HG02870 (cell line): Measurements from ENCODE around the gene CBFA2T3.
"Not testable (repeated sequence)": the region's sequence is repeated elsewhere in the genome, so short reads cannot be mapped to it uniquely, and the experiment has no call there.

Source experiments
- ATAC-seq: cut with Tn5 transposase; IDR thresholded peaks from one replicate; pipeline ENCODE4 v1.9.1; 2021; ENCODE audit warnings: mild to moderate bottlenecking, moderate library complexity; ENCODE audit not compliant: unreplicated experiment

CBFA2T3 gene

DNA sequence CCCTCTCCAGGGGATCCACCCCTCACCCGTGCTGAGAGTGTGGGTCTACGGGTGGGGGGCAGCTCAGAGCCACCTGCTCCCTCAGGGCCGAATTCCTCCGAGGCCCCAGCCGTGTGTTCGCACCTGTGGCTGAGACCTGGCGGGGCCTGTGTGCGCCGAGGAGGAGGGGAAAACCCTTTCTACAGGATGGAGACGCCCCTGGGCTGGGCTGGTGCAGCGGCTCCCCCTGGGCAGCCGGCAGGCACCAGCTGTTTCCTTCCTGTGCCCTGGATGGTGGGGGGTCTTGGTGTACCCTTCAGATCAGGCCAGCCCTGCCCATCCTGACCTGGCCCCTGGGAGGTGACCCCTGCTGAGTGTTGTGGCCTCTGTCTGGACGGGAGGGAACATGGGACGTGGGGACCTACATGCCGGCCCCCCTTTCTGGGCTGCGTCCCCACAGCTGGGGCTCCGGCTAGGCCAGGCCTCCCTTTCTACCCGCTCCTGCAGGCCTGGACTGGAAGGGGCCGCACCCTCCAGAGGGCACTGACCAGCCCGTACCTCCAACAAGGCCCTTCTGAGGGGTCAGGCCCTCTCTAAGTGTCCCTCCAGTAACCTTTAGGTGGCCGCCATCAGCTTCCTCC is 82.2 kb downstream of the CBFA2T3 start:
- ATAC-seq = no peak

DNA sequence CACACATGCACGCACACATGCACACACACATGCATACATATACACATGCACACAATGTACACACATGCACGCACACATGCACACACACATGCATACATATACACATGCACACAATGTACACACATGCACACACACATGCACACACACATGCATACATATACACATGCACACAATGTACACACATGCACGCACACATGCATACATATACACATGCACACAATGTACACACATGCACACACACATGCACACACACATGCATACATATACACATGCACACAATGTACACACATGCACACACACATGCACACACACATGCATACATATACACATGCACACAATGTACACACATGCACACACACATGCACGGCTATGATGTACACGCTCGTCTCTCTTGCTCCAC is 82.7 kb downstream of the CBFA2T3 start:
- ATAC-seq = not testable (repeated sequence)

DNA sequence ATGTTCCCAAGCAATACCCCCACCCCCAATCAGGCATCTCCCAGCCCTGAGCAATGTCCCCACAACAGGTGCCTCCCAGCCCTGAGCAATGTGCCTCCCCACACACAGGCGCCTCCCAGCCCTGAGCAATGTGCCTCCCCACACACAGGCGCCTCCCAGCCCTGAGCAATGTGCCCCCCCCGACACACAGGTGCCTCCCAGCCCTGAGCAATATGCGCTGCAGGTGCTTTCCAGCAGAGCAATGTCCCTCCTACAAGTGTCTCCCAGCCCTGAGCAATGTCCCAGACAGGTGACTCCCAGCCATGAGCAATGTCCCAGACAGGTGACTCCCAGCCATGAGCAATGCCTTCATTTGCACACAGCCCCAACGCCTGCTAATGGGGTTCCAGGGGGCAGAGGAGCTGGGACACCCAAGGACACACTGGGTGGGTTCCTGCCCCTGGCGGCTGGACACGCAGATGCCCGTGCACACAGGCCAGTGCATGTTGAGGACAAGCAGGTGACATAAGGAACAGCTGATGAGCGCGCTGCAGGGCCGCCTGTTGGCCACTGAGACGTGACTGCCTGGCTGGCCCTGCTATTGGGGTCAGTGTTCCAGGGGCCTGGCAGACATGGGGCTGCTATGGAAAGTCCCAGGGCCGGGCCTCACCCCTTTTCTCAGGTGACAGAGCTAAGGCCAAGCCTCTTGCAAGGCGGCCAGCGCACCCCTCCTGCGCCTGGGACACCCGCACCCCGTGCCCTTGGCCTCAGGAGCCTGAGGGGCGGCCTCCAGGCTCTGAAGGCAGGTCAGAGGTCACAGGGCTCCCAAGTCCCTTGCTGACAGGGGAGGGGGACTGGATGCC is 83.7 kb downstream of the CBFA2T3 start:
- no peak for ATAC-seq

DNA sequence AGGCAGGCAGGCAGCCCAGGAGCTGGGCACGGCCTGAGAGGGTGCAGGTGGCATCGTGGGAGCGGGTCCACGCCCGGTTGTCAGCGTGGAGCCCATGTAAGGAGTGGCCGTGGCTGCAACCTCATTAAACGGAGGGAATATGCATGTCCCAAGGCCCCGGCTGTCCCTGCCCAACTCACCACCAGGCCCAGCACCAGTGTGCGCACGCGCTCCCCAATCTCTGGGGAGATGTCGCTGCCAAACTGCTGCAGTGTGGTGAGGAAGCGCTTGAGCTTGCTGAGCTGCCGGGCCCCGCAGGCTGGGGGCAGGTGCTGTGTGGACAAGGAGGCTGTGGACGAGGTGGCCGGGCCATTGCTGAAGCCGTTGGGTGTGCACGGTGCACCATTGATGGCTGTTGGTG is 84.9 kb downstream of the CBFA2T3 start:
- ATAC-seq = no peak

DNA sequence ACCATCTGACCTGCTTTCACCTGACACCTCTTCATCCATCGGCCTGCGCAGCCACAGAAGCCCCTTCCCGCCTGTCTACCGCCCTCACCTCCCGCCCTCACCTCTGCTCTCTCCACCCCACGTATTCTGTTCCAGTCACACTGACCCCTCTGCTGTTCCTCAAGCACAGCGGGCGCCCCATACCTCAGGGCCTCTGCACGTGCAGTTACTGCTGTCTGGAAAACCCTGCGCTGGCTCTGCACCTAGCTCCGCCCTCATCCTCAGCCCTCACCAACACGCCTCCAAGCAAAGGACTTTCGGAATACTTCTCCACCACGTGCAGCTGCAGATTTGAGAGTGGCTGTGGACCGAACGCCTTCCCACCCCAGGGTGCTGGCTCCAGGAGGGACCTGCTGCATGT is 85.9 kb downstream of the CBFA2T3 start:
- ATAC-seq = no peak

DNA sequence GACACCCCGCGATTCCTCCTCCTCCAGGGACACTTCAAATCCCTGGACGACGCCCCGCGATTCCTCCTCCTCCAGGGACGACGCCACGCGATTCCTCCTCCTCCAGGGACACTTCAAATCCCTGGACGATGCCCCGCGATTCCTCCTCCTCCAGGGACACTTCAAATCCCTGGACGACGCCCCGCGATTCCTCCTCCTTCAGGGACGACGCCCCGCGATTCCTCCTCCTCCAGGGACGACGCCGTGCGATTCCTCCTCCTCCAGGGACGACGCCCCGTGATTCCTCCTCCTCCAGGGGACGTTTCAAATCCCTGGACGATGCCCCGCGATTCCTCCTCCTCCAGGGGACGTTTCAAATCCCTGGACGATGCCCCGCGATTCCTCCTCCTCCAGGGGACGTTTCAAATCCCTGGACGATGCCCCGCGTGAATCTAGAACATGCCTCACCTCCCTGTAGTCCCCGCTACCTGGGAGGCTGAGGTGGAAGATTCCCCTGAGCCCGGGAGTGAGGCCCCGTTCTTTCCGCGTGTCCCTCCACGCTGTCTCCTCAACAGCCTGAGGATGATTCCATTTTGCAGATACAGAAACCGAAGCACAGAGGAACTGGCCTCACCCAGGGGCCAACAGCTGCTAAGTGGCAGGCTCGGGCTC is 87.2 kb downstream of the CBFA2T3 start:
- ATAC-seq = not testable (repeated sequence)

DNA sequence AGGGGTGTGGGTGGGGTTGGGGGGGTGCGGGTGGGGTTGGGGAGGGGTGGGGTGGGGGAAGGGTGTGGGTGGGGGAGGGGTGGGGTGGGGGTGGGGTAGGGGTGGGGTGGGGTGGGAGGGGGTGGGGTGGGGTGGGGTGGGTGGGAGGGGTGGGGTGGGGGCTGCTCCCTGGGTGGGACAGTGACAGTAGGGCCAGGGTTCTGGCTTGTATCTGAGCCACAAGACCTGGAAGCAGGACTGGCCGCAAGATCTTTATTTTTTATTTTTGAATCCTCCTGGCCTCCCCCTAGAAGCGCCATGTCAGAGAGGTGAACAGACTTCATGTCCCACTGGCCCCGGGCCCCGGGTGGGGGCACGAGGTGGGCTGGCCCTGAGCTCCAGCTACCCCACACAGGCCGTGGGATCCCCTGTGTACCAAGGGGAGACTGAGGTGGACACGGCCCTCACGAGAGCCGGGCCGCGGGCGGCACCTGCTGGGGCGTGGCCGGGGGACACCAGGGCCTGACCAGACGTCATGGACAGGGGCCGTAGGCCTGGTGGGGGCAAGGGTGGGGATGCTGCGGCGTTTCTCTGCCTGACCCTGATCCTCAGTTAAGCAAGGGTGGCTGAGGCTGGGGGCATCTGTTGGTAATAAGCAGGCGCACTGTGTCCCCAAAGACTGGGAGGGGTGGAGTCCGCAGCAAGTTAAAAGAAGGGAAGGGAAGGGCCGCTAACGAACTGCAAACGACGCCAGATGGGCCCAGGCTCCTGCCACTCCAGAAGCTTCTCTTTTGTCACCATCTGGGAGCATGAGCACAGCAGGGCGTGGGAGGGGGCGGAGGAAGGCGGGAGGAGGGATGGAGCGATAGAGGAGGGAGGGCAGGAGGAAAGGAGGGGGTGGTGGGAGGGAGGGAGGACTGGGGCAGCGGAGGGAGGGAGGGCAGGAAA is 88.3 kb downstream of the CBFA2T3 start:
- ATAC-seq = no peak

DNA sequence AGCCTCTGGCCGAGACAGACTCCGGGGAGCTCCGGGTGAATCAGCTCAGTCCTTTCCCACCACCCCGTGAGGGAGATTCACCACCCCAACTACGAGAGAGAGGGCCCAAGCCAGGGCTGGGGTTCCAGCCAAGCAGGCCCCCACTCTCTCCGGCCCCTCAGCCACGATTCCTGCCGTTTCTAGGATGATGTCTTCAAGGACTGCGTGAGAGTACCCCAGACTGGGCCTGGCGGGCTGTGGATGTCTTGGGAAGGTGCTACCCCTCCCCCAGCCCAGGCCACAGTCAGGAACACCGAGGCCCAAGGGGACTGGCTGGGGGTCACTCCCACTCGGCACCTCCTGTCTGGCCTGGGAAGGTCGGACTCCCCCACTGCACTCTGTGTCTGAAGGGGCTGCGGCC is 89.0 kb downstream of the CBFA2T3 start:
- no peak for ATAC-seq

DNA sequence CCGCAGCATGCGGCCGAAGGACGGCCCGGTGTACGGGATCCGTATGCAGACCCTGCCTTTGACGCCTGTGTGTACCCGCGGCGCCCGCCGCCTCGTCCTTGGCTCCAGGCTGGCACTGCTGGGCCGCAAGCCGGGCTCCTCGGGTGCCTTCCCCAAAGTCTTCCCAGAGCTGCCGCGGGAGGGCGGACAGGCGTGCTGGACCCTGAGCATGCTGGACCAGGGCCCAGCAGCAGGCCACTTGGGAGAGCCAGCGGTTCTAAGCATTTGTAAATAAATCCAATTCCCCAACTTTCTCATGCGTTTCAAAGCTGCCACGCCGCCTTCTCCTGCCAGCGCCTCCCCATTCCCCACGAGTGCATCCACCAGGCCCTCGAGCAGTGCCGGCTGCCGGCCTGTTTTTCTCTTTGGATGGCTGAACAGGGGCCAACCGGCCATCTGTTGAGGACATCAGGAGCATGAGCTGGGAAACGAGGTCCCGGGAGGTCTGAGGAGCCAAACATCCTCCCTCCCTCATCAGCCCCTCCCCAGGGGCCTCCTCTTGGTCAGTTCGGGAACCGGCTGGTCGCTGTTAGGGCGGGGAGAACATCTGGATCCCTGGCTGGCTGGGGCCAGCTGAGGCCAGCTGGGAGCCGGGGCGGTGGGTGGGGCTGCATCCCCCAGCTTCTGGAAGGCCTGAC is 90.0 kb downstream of the CBFA2T3 start:
- no peak for ATAC-seq

DNA sequence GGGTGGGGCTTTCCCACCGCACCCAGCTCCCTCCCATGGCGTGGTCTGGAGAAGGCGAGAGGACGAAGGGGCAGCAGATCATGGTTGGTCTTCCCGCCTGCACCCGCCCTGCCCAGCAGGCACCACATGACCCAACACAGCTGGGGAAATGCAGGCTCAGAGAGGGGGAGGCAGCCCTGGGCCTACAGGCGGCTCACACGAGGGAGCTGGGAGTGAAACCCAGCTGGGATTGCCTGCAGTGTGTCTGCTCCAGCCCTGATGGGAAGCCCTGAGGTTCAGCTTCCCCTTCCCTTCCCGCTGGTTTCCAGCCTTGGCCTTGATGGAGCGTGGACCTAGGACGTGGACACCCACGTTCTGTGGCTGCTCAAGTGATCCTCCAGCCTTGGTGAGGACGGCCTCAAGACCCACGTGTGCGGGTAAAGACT is 90.6 kb downstream of the CBFA2T3 start:
- no peak for ATAC-seq

DNA sequence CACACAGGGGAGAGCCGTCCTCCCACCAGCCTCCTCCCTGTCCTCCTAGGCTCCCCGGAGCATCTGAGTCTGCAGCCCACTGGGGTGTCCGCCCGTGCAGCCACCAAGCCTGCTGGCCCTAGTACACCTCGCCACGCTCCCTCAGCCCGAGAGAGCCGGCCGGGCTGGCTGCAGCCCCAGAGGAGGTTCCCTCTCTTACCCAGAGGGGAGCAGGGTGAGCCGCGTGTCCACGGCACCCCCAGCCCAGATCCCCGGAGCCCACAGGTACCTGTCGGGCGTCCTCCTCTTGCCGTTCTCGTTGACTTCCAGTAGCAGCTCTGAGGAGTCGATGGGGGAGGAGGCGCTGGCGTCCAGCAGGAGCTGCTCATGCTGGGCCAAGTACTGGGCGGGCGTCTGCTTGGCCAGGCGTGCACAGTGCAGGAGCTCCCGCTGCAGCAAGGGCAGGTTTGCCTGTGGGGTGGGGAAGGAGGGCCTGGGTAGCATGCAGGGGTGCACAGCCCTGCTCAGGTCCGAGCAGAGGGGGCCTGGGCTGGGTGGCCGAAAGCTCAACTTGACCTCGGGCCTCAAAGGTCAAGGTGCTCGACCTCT is 91.2 kb downstream of the CBFA2T3 start:
- no peak for ATAC-seq

DNA sequence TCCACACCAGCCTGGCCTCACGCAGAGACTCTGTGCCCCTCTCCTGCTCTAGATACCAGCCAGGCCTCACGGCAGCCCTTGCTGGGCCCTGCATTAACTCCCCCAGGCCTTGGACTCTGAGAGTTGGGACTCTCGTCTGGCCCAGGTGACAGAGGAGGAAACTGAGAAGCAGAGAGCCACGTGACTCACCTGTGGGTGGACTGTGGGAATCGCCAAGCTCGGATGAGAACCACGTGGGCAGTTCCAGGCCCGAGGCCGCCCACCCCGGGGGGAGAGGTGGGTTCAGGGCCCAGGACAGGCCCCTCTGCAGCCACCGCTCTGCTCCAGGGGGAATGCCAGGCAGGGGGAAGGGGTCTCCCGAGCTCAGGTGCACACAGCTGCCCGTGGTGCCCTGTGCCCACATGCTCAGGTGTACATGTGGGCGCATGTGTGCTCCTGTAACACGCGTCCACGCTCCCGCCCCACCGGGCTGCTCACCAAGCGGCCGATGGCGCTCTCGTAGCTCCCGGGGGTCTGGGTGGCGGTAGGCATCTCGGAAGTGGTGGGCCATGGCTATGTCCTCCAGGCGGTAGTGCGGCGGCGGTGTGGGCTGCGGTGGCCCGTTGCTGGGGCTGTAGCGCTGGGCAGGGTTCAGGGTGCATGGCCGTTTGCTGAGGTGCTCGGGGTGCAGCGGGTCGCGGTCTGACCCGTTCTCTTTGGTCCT is 92.3 kb downstream of the CBFA2T3 start:
- no peak for ATAC-seq

DNA sequence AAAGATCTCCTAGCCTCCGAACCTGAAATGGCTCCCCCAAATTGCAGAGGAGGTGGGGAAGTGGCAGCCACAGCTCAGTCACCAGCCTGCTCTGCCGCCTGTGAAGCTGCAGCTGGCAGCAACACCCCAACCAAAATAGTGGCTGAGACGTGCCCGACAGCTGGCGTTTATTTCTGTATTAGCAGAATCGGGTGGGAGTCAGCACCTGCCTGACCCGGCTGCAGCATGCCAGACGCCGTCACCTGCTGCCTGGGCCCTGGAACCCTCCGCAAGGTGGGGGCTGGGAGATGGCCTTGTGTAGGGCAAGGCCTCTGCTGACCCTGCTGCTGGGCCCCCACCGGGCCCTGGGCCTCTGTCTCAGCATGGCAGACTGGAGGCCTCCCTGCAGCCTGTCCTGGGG is 93.1 kb downstream of the CBFA2T3 start:
- ATAC-seq = no peak

DNA sequence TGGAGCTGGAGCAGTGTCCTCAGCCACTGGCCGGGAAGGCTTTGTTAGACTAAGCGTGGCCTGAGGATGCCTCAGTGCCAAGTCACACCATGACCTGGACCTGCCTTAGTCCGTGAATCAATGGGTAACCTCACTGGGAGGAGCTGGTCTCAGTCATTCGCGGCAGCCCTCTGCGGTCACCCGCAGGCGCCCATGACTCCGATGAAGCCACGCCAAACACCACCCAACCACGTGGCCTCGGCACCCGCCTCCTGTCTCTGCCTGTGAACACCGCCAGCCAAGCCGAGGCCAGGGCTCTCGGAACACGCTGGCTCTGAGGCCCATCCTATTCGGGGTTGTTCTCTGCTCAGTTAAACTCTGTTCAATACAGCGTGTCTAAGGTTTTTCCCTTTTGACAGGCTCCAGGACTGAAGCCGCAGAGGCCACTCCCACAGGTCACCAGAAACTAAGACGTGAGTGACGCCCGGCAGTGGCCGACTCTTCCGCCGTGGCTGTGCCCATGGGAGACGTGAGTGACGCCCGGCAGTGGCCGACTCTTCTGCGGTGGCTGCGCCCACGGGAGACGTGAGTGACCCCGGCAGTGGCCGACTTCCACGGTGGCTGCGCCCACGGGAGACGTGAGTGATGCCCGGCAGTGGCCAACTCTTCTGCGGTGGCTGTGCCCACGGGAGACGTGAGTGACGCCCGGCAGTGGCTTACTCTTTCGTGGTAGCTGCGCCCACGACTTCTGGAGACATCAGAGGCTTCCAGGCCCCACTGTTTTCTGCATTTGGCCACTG is 93.7 kb downstream of the CBFA2T3 start:
- ATAC-seq = no peak

DNA sequence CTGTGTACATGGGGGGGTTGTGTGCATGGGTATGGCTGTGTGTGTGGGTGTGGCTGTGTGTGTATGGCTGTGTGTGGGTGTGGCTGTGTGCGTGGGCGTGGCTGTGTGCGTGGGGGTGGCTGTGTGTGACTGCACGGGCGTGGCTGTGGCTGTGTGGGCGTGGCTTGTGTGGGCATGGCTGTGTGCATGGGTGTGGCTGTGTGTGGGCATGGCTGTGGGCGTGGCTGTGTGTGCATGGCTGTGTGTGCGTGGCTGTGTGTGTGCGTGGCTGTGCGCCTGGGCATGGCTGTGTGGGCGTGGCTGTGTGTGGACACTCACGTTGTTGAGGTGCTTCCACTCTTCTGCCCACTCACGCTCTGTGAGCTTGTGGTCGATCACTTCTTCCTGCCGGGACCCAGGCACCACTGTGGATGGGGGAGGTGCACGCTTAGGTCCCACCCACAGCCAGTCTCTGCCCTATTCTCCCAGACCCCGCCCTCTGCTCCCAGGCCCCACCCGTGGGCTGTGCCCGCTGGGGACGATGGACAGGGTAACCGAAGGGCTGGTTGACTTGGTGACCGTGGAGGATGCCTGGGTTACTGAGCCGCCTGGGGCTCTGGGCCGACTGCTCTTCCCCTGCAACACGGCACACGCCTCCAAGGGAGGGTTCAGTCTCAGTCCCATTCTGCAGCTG is 94.5 kb downstream of the CBFA2T3 start:
- ATAC-seq = no peak

DNA sequence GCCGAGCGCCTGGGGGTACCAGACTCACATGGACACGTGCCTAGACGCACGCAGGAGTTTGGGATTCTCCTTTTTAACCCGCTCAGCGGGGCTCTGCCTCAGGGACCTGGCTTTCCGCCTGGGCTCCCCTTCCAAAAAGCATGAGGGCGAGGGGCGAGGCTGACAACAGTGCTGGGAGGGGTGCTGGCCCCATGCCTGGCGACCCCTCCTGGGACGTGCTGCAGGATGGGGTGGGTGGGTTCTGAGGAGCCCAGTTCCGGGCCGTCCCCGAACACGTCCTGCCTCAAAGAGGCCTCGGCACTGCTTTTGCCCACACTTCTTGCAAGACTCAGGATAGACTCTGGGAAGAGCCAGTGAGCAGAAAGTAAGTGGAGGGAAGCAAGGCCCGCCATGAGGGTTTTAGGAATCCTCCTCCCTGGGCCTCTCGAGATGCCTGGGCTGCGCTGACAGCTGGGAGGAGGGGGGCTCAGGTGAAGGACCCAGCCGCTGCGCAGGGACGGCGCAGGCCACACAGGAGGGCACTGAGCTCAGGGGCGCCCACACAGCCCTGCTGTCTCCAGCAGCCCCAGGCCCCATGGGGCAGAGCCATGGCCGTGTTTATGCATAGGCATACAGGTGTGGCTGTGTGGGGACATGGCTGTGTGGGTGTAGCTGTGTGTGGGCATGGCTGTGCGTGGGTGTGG is 95.2 kb downstream of the CBFA2T3 start:
- ATAC-seq = no peak

DNA sequence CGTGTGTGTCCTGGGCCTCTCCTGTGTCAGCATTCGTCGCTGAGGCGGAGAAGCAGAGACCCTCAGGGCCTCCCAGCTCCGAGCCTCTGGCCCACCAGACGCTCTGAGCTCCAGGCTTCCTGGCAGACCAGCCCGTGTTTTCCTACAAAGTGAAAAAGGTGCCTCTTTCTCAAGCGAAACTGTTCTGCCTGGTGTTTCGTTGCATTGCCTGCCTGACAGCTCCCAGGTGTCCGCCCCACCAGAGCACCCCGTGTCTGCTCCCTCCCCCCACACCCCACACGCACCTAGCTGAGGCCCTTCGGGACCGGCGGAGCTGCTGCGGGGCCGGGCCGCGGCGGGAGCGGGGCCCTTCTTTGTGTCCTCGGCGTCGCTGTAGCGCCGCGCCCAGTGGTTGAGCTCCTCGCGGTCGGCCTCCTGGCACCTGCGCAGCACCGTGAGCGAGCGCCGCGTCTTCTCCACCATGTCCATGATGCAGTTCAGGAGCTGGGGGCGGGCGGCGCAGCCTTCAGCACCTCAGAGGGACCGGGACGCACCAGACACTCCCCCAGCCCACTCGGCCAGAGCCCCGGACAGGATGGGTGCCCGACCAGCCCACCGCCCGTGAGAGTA is 95.9 kb downstream of the CBFA2T3 start:
- ATAC-seq = no peak
